Effector CD4-positive, alpha-beta T cell (primary cell): ENCODE data around the gene ABCG1.
A peak's percentile ranks its signal among the peaks of the same experiment; 100 is the strongest.

ENCODE experiments used
- DNase-seq: peaks from one replicate; pipeline ENCODE4 v3.0.0-alpha.2; 2020

The ABCG1 gene

DNA sequence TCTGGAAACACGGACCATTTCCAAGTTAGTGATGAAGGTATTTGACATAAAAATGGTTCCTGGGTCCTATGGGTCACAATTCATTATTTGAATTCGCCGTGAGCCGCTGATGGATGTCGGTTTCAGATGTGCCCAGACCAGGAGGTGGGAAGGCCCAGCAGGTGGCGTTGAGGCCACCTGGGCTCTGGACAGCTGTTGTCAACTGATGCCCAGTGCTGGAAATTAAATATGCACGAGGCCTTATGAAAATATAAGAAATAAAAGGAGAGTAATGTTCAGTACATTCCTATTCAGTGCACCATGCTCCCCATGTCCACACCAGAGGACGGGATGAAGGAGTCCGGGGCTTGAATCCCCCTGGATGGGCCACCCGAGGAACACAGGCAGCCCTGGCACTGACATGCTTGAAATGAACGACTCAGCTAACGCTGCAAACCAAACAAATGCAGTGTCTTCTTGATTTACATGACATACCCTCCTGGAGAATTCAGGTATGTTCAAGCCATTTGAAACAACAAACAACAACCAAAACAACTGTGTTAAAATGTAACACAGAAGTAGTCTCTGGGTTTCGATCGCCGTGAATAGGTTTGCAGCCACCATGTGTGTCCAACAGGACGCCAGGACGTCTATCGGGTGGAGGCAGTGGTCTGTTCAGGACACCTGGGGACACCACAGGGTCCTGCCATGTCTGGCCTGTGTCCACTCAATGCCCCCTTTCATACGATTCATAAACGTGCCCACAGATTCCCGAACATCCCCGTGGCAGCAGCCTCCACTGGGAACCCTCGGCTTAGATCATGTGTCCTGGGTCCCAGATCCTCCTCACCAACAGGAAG is 90.2 kb downstream of the ABCG1 start:
- no peak for DNase-seq

DNA sequence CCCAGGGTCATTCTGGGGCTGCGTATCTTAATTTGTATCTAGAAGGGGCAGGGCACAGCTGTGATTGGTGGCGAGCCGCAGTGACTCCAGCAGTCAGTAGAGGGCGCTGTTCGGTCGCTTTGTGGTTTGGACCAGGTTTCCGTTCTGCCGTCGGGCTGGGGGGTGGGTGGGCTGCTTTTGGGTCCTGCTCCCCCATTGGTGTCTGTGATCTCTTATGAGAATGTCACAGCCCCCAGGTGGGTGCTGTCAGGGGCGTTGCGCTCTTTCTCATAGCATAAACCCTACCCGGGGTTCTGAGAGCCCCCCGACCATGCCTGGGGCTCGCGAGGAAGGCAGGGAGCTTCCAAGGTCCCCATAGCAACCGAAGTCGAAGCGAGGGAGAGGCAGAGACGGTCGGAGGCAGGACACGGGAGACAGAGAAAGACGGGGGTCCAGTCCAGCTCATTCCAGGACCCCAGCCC is 90.8 kb downstream of the ABCG1 start:
- peak; percentile 56 for DNase-seq

DNA sequence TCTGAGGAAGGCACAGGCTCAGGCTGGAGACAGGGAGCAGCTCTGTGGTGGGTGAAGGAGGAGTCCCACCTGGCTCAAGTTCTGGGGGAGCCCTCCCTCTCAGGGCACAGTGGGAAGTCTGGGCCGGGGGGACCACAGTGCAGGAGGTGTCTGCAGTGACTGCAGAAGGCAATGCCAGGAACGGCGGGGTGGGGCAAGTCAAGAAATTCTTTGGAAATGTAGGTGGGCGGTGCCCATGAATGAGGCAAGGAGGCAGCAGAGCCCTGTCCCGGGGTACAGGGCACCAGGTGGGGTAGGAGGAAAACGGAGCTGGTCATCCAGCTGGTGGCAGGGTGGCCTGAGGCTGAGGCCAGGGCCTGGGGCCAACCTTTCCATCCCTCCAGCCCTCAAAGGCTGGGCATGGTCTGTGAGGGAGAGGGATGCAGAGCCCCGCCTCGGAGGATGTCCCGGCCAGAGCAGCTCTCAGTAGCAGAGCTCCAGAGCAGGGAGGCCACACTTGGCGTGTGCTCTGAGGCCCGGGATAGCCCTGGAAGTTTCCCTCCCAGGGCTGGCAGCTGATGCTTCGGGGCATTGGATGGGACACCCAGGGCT is 91.6 kb downstream of the ABCG1 start:
- DNase-seq: no peak

DNA sequence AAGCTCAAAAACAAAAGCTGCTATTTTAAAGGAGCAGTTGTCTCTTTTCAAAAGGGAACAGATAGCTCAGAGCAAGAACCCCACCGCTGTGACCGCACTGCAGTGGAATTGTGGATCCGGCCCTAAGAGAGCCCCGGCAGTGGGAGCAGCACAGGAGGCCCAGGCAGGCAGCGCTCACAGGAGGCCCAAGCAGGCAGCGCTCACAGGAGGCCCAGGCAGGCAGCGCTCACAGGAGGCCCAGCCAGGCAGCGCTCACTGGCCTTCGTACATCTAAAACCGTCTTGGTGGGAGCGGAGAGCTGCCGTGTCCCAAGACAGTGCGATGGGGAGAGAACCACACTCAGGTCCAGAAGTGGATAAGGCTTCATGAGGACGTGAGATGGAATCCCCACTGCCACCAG is 92.2 kb downstream of the ABCG1 start:
- DNase-seq: no peak

DNA sequence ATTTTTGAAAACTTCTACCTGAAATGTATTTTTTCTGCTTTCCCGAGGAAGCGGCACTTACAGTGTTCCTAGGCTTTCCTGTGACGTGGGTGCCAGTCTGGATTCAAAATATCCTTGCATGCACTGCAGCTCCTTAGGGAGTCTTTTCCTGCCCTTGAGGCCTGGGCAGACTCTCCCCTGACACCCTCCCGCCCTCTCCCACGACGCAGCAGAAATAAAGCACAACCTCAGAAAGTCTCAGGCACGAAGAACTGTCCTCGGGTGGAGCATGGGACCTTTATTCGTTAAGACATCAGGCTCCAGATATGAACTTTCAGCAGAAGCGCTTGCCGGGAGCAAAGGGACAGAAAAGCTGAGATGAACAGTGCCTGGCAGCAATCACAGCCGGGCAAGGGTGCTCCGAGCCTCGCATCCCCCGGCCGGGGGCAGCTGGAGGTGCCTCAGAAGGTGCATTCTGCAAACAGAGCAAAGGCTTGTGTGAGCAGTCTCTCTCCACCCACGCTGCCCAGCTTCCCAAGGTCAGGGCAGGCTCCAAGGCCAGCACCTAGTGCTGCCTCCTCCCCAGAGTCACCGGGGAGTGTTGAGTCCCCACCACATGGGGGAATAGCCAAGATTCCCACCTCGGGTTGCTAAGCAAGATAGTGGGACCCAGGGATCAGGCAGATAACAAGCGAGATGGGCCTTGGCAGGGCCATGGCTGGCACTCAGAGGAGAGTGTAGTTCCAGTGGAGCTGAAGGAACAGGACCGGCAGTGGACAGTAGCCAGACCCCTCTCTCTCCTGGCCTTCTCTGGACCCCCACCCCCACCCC is 93.1 kb downstream of the ABCG1 start:
- no peak for DNase-seq

DNA sequence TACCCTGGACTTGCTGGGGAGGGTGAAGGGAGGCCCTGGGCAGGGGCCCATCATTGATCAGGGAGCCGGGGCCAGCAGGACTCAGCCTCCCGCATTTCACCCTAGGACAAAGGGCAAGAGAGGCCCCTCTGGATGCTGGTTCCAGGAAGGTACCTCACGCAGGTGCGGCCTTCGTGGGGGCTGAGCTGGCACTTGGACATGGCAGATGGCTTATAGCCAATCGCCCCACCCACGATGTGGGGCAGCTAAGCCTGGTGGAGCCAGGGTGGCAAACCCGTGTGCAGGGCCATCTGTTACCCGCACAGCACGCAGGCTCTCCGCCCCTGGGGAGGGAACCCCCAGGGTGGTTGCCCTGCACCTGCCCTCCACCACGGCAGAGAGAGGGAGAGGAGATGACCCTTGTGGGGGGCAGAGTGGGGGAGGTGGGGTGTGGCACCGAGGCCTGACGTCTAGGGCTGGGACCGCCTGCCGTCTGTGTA is 93.7 kb downstream of the ABCG1 start:
- no peak for DNase-seq

DNA sequence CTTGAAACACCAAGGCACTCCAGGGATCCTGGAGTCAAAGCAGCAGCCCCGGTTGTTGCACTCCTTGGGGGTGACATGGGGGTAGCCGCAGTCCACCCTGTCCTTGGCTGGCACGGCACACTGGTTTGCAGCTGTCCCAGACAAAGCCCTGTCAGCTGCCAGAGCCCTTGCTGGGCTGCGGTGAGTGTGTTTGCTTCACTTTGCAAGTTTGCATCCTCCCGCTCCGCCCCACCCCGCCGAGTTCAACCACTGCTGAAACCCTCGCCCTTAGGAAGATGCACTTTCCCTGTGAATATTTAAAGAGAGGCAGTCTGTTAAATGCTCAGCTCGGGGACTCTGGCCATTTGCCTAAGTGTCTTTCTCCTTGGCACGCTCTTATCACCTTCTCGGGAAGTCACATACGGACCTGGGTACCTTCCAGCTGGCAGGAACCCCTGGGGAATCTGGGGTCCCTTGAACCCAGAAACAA is 94.6 kb downstream of the ABCG1 start:
- no peak for DNase-seq

DNA sequence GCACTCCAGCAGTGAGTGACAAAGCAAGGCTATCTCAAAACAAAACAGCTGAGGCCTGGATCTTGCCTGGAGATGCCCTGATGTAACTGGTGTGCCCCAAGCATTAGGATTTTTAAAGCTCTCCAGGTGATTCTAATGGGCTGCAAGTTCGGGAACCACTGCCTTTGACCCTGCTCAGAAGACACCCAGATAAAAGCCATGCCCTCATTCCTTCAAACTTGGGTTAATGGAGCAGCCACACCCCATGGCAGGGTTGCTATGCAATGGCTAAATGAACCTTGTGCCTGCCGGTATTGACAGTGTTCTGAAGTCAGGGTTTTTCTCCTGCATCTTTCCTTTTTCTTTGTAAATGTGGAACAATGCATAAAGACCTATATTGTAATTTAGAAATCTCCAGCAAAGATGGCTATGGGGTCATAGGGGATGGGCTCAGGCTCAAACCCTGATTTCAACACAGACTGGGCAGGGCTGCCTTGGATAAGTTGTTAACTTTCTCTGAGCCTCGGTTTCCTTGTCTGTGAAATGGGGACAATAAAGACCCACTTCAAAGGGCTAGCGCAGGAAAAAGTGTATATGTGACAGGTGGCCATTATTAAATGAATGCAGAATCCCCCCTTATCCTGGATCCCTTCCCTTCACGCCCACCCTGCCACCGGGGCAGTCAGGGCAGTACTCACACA is 95.8 kb downstream of the ABCG1 start:
- DNase-seq: no peak

DNA sequence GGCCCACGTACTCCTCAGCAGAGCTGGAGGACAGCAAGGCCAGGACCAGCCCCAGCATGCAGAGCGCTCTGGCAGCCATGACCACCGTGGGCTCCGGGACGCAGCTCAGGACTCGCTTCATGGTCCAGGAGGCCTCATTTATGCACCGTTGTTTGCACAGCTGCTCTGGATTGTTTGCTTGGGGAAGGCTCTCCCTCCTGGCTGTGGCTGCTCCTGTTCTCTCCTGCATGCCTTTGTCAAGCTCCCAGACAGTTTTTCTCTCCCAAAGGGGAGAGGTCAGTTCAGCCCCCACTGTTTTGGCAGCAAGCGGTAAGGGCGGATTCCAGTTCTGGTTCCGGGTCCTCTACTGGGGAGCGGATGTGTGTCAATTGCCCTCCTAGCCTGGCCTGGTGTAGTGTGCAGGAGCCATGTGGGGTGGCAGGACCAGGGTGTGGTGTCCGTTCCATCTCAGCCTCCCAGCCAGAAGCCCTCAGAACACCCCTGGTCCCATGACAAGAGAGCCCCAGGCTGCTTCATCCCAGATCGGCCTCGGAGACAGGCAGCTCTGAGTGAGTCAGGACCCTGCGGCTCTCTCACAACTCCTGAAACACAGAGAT is 96.5 kb downstream of the ABCG1 start, which contains the start of gene TFF3:
TFF3 (minus strand) TSS at position 114 of the 596 bp plus-strand sequence; CDS start at position 79, 35 bp downstream.
- DNase-seq: no peak

DNA sequence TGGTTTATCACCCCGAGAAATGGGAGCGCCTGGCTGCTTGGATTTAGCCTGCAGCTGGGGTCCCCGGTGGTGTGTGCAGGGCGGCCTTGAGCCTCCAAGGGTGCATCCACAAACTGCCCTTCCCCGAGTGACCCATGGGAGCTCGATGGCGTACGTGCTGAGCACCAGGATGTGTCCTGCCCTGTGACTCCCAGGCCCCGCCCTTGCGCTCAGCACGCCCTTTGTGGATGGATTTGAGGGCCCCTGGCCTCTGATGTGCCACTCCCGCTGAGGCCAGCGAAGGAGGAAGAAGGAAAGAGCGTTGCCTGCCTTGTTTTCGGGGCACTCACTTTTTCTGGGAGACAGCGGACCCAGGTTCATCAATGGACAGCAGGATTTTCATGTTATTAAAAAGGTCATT is 98.0 kb downstream of the ABCG1 start:
- DNase-seq: no peak

DNA sequence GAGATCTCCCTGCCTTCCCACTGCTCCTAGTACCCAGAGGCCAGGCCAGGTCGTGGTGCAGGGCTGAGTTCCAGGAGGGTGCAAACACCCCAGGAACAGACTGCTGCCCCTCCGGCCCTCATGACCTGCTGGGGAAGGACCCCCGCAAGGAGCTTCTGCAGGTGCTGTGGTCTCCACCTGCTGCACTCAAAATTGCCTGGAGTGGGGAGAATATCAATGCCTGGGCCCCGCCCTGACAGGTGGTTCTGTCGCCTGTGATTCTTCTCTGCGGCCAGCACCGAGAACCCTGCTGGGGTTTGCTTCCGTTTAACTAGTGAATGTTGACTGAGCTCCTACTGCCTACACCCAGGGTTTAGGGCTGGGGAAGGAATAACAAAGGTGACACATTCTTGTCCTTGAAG is 98.4 kb downstream of the ABCG1 start:
- DNase-seq: no peak

DNA sequence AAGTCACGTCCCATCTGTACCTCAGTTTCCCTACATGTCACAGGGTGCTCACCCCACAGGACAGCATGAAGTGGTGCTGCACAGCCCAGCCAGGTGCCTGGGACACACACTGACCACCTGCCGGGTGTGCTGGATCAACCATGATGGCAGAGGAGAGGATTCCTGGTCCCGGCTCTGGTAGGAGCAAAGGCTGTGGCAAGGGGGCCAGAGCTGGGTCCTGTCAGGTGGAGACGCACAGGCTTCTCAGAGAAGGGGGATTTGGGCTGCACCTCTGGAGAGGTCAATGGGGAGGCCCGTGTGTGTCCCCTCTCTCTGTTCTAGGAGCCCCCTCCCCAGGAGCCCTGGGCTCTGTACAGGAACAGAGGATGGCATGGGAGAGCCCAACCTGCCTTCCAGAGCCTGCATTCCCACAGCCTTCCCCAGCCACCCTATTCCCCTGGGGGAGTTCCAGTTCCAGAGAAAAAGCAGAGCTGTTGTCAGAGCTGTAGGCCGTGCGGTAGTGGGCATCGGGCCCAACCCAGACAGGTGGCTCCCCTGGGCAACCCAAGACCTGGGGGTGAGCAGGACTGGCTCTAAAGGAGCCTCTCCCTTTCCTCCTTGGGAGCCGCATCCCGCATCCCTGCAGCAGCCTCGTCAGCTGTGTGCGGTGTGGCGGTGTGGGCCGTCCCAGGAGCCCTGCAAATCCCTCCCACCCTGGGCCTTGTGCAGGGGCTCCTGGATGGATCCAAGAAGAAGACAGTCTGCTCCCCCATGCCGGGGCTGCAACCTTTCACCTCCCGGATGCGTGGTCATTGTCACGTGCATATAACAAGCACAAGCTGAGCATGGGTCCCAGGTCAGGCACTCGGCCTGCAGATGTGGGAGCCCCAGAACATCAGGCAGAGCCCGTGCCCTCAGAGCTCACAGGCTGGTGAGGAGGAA is 99.1 kb downstream of the ABCG1 start:
- no peak for DNase-seq

DNA sequence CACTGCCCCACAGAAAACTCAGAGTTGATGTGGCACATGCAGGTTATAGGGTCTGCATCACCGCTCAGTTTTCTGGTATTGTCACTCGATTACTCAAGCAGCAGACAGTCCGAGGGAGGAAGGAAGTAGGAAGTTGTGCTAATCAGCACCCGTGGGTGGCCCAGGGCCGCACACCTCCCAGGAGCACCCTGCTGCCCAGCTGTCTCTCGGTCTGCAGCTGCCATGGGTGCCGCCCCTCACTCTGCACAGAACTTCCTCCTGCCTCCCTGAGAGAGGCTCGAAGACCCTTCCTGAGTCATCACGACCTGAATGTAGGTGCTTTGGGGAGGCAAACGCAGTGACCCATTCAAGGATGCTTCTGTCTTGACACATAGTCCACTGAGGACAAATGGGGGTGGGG is 100.4 kb downstream of the ABCG1 start:
- DNase-seq: no peak

DNA sequence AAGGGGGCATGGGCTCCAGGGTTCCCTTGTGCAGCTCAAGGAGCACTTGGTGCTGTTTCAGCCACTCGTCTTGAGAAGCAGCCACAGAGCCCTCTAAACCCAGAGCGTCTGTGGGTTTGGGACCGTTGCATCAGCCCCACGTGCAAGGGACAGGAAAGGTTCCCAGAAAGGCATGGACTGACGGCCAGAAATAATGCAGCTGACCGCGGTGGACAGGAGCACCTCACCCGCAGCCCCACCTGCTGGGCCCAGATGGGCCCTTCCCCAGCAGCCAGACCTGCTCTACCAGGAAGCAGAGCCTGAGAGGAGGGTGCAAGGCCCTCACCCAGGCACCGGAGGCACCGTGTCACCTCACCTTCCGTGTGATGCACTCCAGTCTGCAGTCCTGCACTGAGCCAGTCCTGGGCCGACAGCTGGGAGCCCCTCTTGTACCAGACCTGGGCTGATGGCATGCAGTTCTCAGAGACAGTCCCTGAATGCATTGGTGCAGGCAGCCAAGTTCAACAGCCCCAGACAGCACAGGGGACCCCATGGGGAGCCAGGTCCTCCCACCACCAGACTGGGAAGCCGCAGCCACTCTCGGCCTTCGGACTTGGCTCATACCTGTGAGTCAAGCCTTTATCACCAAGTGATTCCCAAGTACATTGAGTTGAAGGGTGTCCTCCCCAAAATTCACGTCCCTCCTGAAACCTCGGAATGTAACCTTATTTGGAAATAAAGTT is 101.1 kb downstream of the ABCG1 start:
- DNase-seq: no peak

DNA sequence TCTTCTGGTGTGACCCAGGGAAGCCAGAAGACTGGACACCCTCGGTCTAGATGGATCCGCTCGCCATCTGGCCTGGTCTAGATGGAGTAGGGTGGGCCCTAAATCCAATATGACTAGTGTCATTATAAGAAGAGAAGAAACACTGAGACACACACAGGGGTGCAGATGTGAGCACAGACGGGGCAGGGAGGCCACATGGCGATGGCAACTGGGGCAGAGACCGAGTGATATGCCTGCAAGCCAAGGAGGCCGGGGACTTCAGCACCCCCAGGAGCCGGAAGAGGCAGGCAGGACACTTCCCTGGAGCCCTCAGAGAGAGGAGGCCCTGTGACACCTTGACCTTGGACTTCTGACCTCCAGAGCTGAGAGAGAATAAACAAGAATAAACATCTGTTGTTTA is 101.9 kb downstream of the ABCG1 start:
- DNase-seq: no peak

DNA sequence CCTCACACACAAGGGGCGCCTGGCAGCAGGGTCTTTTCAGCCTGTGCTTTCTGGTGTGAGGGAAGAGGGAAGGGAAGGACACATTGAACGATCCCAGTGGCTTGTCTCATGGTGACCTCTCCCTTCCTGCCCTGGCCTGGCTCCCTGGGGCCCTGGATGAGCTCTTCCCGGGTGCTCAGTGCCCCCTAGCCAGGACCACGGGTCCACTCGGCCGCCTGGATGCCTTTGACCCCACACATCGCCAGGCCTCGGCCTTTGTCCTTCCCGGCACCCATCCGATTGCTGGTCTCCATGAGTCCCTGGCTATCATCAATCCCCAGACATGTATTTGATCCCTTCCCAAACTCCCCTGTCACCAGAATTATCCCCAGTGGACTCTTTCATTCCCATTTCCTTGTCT is 102.3 kb downstream of the ABCG1 start:
- no peak for DNase-seq

DNA sequence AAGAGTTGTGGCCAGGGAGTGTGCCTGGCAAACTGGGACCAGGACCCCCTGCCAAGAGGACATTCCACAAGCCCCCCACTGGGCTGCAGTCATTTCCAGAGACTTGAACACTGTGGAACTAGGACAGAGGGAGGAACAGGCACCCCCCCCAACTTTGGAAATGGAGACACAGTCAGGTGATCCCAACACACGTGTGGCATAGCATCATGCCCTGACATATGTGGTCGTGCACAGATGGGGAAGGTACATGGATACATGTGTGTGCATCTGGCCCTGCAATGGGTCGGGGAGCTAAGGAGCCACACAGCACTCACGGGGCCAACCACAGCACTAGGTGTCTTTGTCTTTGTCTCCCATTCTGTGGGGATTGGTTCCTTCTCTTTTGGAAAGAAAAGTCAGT is 102.9 kb downstream of the ABCG1 start:
- DNase-seq: no peak

DNA sequence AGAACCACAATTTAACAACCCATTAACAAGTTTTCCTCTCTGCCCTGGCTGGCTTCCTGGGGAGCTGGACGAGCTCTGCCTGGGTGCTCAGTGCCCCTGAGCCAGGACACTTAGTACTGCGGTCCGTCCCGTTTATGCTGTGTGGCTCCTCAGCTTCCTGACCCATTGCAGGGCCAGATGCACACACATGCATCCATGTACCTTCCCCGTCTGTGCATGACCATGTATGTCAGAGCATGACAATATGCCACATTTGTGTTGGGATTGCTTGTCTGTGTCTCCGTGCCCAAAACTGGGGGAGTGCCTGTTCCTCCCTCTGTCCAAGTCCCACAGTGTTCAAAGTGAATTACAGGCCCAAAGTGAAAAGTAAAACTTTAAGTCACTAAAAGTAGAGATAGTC is 106.0 kb downstream of the ABCG1 start:
- no peak for DNase-seq

DNA sequence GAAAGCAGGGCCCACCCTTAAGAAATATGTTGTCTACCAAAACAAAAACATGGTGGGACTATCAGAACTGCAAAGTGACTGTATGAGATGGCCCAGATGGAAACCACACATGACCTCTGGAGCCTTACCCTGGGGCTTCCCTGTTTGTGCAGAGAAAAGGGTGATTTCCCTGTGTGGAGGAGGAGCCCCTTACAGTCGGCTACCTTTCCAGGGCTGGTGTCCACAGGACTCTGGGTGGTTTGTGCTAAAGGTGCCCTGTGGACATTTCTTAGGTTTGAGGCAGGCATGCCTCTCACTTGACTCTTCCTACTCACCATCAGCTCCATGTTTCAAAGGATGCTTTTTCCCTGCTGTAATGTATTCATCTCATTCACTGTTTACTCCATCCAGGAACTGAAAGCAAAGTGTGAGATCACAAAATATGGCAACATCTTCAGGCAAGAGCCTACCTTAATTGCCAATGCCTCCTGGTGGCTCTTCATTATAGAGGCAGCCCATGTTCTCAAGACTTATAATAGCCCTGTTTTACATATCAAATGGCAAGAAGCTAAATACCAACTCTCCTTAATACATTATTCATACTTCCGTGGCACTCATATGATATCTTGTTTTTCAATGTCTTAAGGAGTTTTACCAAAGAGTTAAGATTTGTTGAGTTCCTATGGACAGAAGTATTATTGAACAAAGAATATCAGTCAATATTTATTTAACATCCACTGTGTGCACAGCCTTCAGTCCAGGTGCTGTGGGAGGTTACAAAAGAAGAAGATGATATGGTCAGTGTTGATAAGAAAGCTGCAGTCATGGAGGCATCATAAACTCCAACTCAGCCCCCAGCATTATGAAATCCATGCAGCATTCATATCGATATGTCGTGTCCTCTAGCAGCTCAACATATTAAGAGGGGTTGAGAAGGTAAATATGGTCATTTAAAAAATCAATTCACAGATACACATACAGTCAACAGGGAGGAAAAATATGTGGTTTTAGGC is 111.7 kb downstream of the ABCG1 start:
- no peak for DNase-seq
